ENCODE measurements around the gene SERINC2.

- no peak for TF ChIP-seq RAD21 (IDR thresholded peaks at IDR 0.05; ENCODE audit: low read depth)
- TF ChIP-seq, protein P1, sequence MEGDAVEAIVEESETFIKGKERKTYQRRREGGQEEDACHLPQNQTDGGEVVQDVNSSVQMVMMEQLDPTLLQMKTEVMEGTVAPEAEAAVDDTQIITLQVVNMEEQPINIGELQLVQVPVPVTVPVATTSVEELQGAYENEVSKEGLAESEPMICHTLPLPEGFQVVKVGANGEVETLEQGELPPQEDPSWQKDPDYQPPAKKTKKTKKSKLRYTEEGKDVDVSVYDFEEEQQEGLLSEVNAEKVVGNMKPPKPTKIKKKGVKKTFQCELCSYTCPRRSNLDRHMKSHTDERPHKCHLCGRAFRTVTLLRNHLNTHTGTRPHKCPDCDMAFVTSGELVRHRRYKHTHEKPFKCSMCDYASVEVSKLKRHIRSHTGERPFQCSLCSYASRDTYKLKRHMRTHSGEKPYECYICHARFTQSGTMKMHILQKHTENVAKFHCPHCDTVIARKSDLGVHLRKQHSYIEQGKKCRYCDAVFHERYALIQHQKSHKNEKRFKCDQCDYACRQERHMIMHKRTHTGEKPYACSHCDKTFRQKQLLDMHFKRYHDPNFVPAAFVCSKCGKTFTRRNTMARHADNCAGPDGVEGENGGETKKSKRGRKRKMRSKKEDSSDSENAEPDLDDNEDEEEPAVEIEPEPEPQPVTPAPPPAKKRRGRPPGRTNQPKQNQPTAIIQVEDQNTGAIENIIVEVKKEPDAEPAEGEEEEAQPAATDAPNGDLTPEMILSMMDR (IDR thresholded peaks at IDR 0.05 in 2 of 3, conservative IDR thresholded peaks at IDR 0.05 in 1 of 3; ENCODE audit: borderline replicate concordance in 1 of 3, insufficient read depth in 1 of 3, low read depth in 2 of 3, low read length in 2 of 3) = no peak
- no peak for TF ChIP-seq MAX (IDR thresholded peaks at IDR 0.05)
- TF ChIP-seq SP1 (IDR thresholded peaks at IDR 0.05; ENCODE audit: low read depth) = no peak
- TF ChIP-seq, protein P2, sequence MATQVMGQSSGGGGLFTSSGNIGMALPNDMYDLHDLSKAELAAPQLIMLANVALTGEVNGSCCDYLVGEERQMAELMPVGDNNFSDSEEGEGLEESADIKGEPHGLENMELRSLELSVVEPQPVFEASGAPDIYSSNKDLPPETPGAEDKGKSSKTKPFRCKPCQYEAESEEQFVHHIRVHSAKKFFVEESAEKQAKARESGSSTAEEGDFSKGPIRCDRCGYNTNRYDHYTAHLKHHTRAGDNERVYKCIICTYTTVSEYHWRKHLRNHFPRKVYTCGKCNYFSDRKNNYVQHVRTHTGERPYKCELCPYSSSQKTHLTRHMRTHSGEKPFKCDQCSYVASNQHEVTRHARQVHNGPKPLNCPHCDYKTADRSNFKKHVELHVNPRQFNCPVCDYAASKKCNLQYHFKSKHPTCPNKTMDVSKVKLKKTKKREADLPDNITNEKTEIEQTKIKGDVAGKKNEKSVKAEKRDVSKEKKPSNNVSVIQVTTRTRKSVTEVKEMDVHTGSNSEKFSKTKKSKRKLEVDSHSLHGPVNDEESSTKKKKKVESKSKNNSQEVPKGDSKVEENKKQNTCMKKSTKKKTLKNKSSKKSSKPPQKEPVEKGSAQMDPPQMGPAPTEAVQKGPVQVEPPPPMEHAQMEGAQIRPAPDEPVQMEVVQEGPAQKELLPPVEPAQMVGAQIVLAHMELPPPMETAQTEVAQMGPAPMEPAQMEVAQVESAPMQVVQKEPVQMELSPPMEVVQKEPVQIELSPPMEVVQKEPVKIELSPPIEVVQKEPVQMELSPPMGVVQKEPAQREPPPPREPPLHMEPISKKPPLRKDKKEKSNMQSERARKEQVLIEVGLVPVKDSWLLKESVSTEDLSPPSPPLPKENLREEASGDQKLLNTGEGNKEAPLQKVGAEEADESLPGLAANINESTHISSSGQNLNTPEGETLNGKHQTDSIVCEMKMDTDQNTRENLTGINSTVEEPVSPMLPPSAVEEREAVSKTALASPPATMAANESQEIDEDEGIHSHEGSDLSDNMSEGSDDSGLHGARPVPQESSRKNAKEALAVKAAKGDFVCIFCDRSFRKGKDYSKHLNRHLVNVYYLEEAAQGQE (IDR thresholded peaks at IDR 0.05; ENCODE audit: low read depth) = no peak
- no peak for TF ChIP-seq YY1 (IDR thresholded peaks at IDR 0.05; ENCODE audit: extremely low read depth, insufficient replicate concordance, low read depth, low read length)
- TF ChIP-seq JUND (IDR thresholded peaks at IDR 0.05) = no peak
- no peak for TF ChIP-seq ATF3 (IDR thresholded peaks at IDR 0.05)
- no peak for TF ChIP-seq EZH2 (IDR thresholded peaks at IDR 0.05)
- no peak for TF ChIP-seq SIN3A (IDR thresholded peaks at IDR 0.05; ENCODE audit: low read depth)
- TF ChIP-seq POLR2A (IDR thresholded peaks at IDR 0.05; ENCODE audit: borderline replicate concordance, extremely low read depth, insufficient read depth, insufficient read length) = no peak
- TF ChIP-seq ZNF274 (IDR thresholded peaks at IDR 0.05; ENCODE audit: low read depth, low read length) = no peak
Measured at GRCh38 chr1:31376375-31377134, 36.5 kb upstream of the SERINC2 start.

Measured in HCT116 (cell line).